Small intestine (tissue), 7 donors: Measurements from ENCODE around the gene COQ8B. TPM values are rescaled to one million over a fixed set of nuclear protein-coding genes. Genes with fewer than 3 reads are reported as not detected.

Source experiments
- DNase-seq, 2 donors: peaks; one replicate each; pipeline versions ENCODE4 v3.0.0 to v3.0.0-alpha.2; 2013
- FAIRE-seq: peaks from 2 replicates; lab custom pipeline; 2012; peaks lifted over from hg19 to GRCh38; lab: Jason Lieb, UNC
- H3K27ac ChIP-seq, 3 donors: one replicate each; pipeline ENCODE4 v1.5.1; 2013; ENCODE audit warnings: low read length in 2 of 3, mild to moderate bottlenecking in 2 of 3, control low read depth in 1 of 3, inconsistent platforms in 1 of 3, low read depth in 1 of 3, moderate library complexity in 1 of 3
- H3K27me3 ChIP-seq, 3 donors: one replicate each; pipeline ENCODE4 v1.6.1; 2013; ENCODE audit warnings: low read length in 3 of 3, inconsistent platforms in 1 of 3; ENCODE audit not compliant: control insufficient read depth in 3 of 3, insufficient read depth in 3 of 3
- H3K36me3 ChIP-seq, 3 donors: one replicate each; pipeline ENCODE4 v1.6.1; 2013; ENCODE audit warnings: low read length in 3 of 3, inconsistent platforms in 1 of 3, low read depth in 1 of 3, mild to moderate bottlenecking in 1 of 3, moderate library complexity in 1 of 3; ENCODE audit not compliant: control insufficient read depth in 3 of 3, insufficient read depth in 2 of 3
- H3K4me1 ChIP-seq, 3 donors: one replicate each; pipeline ENCODE4 v1.6.1; 2013; ENCODE audit warnings: low read length in 2 of 3, inconsistent platforms in 1 of 3, low read depth in 1 of 3, mild to moderate bottlenecking in 1 of 3, moderate library complexity in 1 of 3; ENCODE audit not compliant: control insufficient read depth in 3 of 3, insufficient read depth in 2 of 3
- H3K4me3 ChIP-seq, 3 donors: one replicate each; pipeline ENCODE4 v1.5.1; 2013; ENCODE audit warnings: low read length in 3 of 3, control low read depth in 1 of 3, inconsistent platforms in 1 of 3, low read depth in 1 of 3, mild to moderate bottlenecking in 1 of 3, moderate library complexity in 1 of 3
- H3K9me3 ChIP-seq, 2 donors: one replicate each; pipeline ENCODE4 v1.6.1; 2013; ENCODE audit warnings: low read depth in 1 of 2, low read length in 1 of 2; ENCODE audit not compliant: control insufficient read depth in 2 of 2, insufficient read depth in 1 of 2
- WGBS, 3 donors: extraction: QIAGEN DNeasy Blood & Tissue Kit; methylation state at CpG; one replicate each; pipeline ENCODE4 v1.1.7; 2013; 5-methylcytosine and 5-hydroxymethylcytosine counted together
- polyA plus RNA-seq, 4 donors: library from polyadenylated mRNA; stranded (reverse) in 3 of 4; unstranded in 1 of 4; fragments of 200-250 nt in 3 of 4; fragments of 120-200 nt in 1 of 4; gene quantifications; one replicate each; pipeline versions ENCODE4 v1.2.1 to v1.2.3, GENCODE V29; 2013
- donor health status: healthy with polysubstance abuse.
- donor health status: control.
- donor health status: control.
- donor health status: Bipolar disorder and iron deficiency.
- donor health status: healthy.

The COQ8B gene
- polyA plus RNA-seq, 4 donors: 29.2 to 45.5 (median 42.8) TPM

- DNase-seq: peak; percentile 96
- no peak for FAIRE-seq
- peaks cover 0 to 46% (median 8%) of the 10 kb centered on the region in 3 donors for H3K4me1 ChIP-seq
These were observed 2.2 kb upstream of the COQ8B start for GRCh38 chr19:40718774-40719391.

GRCh38 chr19:40717880-40718773 lies 1.4 kb upstream of the COQ8B start:
- Histone ChIP-seq H3K9me3 (no peaks in the 10 kb centered on the region), H3K4me1 (peaks cover 0 to 46% (median 8%) of the 10 kb centered on the region in 3 donors), H3K27ac (peak overlapping the region; percentile 98 to 99 (median 99)), H3K36me3 (peaks cover 0 to 35% (median under 1%) of the 10 kb centered on the region in 3 donors), H3K4me3 (peak overlapping the region; percentile 88 to 93 (median 88)), H3K27me3 (no peaks in the 10 kb centered on the region)
- 13 to 40% (median 33%) methylated on average over 20 of the region's 20 CpGs for WGBS, 3 donors
- FAIRE-seq (no peak), DNase-seq (peak; percentile 40 to 64)

More at GRCh38 chr19:40718774-40719391, 2.2 kb upstream of the COQ8B start:
- no peaks in the 10 kb centered on the region for H3K27me3 ChIP-seq
- H3K27ac ChIP-seq: peak overlapping the region; percentile 98 to 99 (median 99)
- 6 to 19% (median 13%) methylated on average over 16 of the region's 16 CpGs for WGBS, 3 donors
- H3K9me3 ChIP-seq: peaks cover 0 to 1% of the 10 kb centered on the region in 2 donors
- peaks cover 3 to 40% (median 5%) of the 10 kb centered on the region in 3 donors for H3K36me3 ChIP-seq
- peak overlapping the region; percentile 88 to 93 (median 88) for H3K4me3 ChIP-seq

- peaks cover 0 to 34% (median 0%) of the 10 kb centered on the region in 3 donors for H3K36me3 ChIP-seq
- peak overlapping the region; percentile 88 to 93 (median 88) for H3K4me3 ChIP-seq
- H3K27me3 ChIP-seq: no peaks in the 10 kb centered on the region
- DNase-seq (peak in 1 of 2 donors; percentile 55), FAIRE-seq (no peak)
- H3K27ac ChIP-seq: peak overlapping the region; percentile 98 to 99 (median 99)
- no peaks in the 10 kb centered on the region for H3K9me3 ChIP-seq
- H3K4me1 ChIP-seq: peaks cover 0 to 45% (median 7%) of the 10 kb centered on the region in 3 donors
- 1 to 2% (median 2%) methylated on average over 20 of the region's 20 CpGs for WGBS, 3 donors
These were observed 716 bp upstream of the COQ8B start for GRCh38 chr19:40717325-40717879.

GRCh38 chr19:40716031-40716481 lies 630 bp downstream of the COQ8B start:
- Histone ChIP-seq H3K4me3 (peak overlapping the region; percentile 88 to 93 (median 88)), H3K27ac (peak overlapping the region; percentile 92 to 99 (median 99)), H3K27me3 (no peaks in the 10 kb centered on the region), H3K9me3 (no peaks in the 10 kb centered on the region), H3K4me1 (peaks cover 0 to 36% (median 2%) of the 10 kb centered on the region in 3 donors), H3K36me3 (peaks cover 0 to 31% (median 0%) of the 10 kb centered on the region in 3 donors)
- DNase-seq: no peak
- 3 to 4% (median 3%) methylated on average over 8 of the region's 8 CpGs for WGBS, 3 donors
- FAIRE-seq: no peak

GRCh38 chr19:40714441-40715299 lies 2.0 kb downstream of the COQ8B start:
- WGBS, 3 donors: 3 to 5% (median 3%) methylated on average over 23 to 31 of the region's 31 CpGs
- FAIRE-seq (no peak), DNase-seq (peak; percentile 95 to 97)
- peaks cover 0 to 34% (median under 1%) of the 10 kb centered on the region in 3 donors for H3K36me3 ChIP-seq
- peak overlapping the region; percentile 92 to 99 (median 99) for H3K27ac ChIP-seq
- no peaks in the 10 kb centered on the region for H3K9me3 ChIP-seq
- peaks cover 0 to 26% (median 2%) of the 10 kb centered on the region in 3 donors for H3K4me1 ChIP-seq
- peak overlapping the region; percentile 42 to 59 (median 57) for H3K4me3 ChIP-seq
- H3K27me3 ChIP-seq: no peaks in the 10 kb centered on the region

GRCh38 chr19:40713939-40714338 lies 2.7 kb downstream of the COQ8B start:
- H3K36me3 ChIP-seq: peaks cover 0 to 34% (median 2%) of the 10 kb centered on the region in 3 donors
- H3K27ac ChIP-seq: peak overlapping the region in 2 of 3 donors; percentile 99
- H3K27me3 ChIP-seq: no peaks in the 10 kb centered on the region
- peak overlapping the region in 1 of 3 donors; percentile 57 for H3K4me3 ChIP-seq
- DNase-seq (no peak), FAIRE-seq (no peak)
- 76 to 83% (median 81%) methylated on average over 11 of the region's 11 CpGs for WGBS, 3 donors
- H3K9me3 ChIP-seq: no peaks in the 10 kb centered on the region
- peaks cover 0 to 20% (median 2%) of the 10 kb centered on the region in 3 donors for H3K4me1 ChIP-seq

GRCh38 chr19:40709817-40710216 lies 6.9 kb downstream of the COQ8B start:
- WGBS, 3 donors: 92 to 96% (median 93%) methylated on average over 5 of the region's 5 CpGs
- peaks cover 6 to 66% (median 16%) of the 10 kb centered on the region in 3 donors for H3K36me3 ChIP-seq
- H3K27ac ChIP-seq: no peak overlapping the region

More at GRCh38 chr19:40709817-40710216, 6.9 kb downstream of the COQ8B start:
- Histone ChIP-seq H3K9me3 (no peaks in the 10 kb centered on the region), H3K4me1 (peaks cover 0 to 6% (median 2%) of the 10 kb centered on the region in 3 donors), H3K27me3 (no peaks in the 10 kb centered on the region), H3K4me3 (no peak overlapping the region)
- FAIRE-seq (no peak), DNase-seq (no peak)
